T-helper 1 cell treated with Interleukin-12 subunit alpha and Interleukin-12 subunit beta and Interleukin-4 antibody, amounts not matched to agents 30 μg/mL and 1 μg/mL, for 36 hours (primary cell): ENCODE results near the gene CAPS2.
"Not testable (repeated sequence)": the region's sequence is repeated elsewhere in the genome, so short reads cannot be mapped to it uniquely, and the experiment has no call there.

Experiments
- H3K27ac Mint-ChIP-seq: one replicate; pipeline ENCODE4 v1.8.0; 2021; ENCODE audit warnings: mild to moderate bottlenecking, mixed read lengths
- H3K27me3 Mint-ChIP-seq: one replicate; pipeline ENCODE4 v1.8.0; 2021; ENCODE audit warnings: low read depth, mixed read lengths
- H3K36me3 Mint-ChIP-seq: one replicate; pipeline ENCODE4 v1.8.0; 2021; ENCODE audit warnings: low read depth, mixed read lengths
- H3K4me1 Mint-ChIP-seq: one replicate; pipeline ENCODE4 v1.8.0; 2021; ENCODE audit warnings: low read depth, mixed read lengths
- H3K4me3 Mint-ChIP-seq: one replicate; pipeline ENCODE4 v1.8.0; 2021; ENCODE audit warnings: mild to moderate bottlenecking, moderate library complexity, mixed read lengths
- H3K9me3 Mint-ChIP-seq: one replicate; pipeline ENCODE4 v1.8.0; 2021; ENCODE audit warnings: mixed read lengths

The CAPS2 gene

DNA sequence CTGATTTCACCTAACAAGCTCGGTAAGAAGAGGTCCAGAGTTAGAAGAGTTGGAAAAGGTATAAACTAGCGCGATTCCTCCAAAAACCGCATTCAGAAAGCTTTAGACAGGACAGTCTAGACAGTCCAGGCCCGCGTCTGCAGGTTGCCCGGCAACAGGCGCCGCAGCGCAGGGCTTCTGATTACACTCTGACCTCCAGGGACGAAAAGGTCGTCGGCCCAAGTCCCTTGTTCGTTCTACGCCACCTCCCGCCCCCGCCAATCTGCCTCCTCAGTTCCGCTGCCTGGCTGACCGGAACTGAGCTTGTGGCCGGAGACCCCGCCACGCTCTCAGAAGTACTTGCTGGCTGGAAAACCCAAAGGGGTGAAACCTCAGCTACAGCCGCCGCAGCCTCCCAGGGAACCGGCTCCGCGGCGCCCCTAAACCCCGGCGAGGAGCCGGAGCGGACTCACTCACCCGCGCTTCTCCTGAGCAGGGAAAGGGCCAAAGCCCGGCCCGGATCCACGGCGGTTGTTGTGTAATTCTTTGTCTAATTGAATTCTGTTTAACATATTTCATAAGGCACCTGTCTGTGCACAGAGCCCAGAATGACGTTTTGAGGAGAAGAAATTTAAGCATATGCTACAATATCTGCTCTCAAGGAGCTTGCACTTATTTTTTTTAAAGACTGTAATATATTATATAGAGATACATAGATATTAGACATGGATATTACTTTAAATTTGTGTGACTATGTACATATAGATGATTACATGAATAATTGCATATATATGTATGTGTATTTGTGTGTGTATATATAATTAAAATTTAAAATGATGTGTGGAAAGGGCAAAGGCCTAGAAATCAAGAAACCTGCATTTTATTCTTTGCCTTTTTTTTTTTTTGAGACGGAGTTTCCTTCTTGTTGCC, at the start of gene CAPS2:
Gene CAPS2, minus strand, starts transcription at position 407 of the 909 bp plus-strand sequence. CDS start 3,826 bp downstream, outside the sequence.
- Mint-ChIP-seq H3K4me1 (peaks cover 16% of the 10 kb centered on the region), H3K36me3 (no peaks in the 10 kb centered on the region), H3K27ac (no peak within 1 kb of the TSS), H3K27me3 (peaks cover 55% of the 10 kb centered on the region), H3K4me3 (peak within 1 kb of the TSS; percentile 77), H3K9me3 (no peaks in the 10 kb centered on the region)

GRCh38 chr12:75378354-75378753, 48.2 kb upstream of the CAPS2 start:
- H3K4me1 Mint-ChIP-seq, result no peaks in the 10 kb centered on the region
- no peaks in the 10 kb centered on the region for H3K9me3 Mint-ChIP-seq
- no peaks in the 10 kb centered on the region for H3K27me3 Mint-ChIP-seq
- H3K36me3 Mint-ChIP-seq, result no peaks in the 10 kb centered on the region
- no peak overlapping the region for H3K27ac Mint-ChIP-seq
- no peak overlapping the region for H3K4me3 Mint-ChIP-seq

GRCh38 chr12:75374971-75375370, 44.8 kb upstream of the CAPS2 start:
- Mint-ChIP-seq H3K4me1 (no peaks in the 10 kb centered on the region), H3K4me3 (no peak overlapping the region), H3K27me3 (no peaks in the 10 kb centered on the region), H3K36me3 (no peaks in the 10 kb centered on the region), H3K9me3 (no peaks in the 10 kb centered on the region), H3K27ac (no peak overlapping the region)

DNA sequence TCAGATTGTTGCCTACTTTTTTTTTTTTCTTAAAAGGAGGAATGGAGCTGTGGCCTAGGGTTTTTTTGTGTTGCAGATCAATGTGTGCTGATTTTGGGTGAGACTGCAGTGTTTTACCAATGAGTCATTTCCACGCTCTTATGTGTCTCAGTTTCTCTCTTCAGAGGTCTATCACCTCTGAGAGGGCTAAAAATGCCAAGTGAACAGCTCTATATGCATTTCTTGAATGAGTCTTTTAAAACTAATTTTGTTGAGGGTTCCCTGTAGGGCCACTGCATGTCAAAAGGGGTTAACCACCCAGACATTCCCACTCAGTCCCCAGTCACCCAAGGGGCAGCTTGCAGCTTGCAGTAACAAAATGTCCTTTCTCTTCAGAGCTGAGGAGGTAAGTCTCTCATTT, 36.5 kb upstream of the CAPS2 start:
- no peaks in the 10 kb centered on the region for H3K36me3 Mint-ChIP-seq
- peaks cover 5% of the 10 kb centered on the region for H3K4me1 Mint-ChIP-seq
- H3K4me3 Mint-ChIP-seq, result no peak overlapping the region
- peaks cover 3% of the 10 kb centered on the region for H3K9me3 Mint-ChIP-seq
- H3K27me3 Mint-ChIP-seq, result no peaks in the 10 kb centered on the region
- H3K27ac Mint-ChIP-seq, result no peak overlapping the region

DNA sequence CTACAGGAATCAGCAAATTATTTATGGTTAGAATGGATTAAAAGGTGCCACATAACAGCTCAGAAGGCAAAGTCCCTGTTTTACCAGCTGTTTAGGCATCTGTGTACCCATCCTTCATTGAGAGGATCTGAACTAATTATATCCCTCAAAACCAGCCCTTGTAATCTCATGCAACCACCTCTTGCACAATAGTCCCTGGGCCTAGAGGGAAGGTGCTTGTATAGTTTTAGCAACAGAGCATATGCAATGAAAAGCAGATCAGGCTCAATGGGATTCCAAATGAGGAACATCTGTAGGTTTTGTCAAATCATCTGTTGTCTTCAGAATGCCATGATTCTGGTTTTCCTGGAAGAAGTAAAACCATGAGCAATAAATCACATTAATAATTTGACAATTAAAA, 34.8 kb upstream of the CAPS2 start:
- no peak overlapping the region for H3K27ac Mint-ChIP-seq
- H3K27me3 Mint-ChIP-seq, result no peaks in the 10 kb centered on the region
- peaks cover 13% of the 10 kb centered on the region for H3K36me3 Mint-ChIP-seq
- H3K4me1 Mint-ChIP-seq, result peaks cover 19% of the 10 kb centered on the region
- H3K4me3 Mint-ChIP-seq, result no peak overlapping the region
- H3K9me3 Mint-ChIP-seq, result peaks cover 19% of the 10 kb centered on the region

DNA sequence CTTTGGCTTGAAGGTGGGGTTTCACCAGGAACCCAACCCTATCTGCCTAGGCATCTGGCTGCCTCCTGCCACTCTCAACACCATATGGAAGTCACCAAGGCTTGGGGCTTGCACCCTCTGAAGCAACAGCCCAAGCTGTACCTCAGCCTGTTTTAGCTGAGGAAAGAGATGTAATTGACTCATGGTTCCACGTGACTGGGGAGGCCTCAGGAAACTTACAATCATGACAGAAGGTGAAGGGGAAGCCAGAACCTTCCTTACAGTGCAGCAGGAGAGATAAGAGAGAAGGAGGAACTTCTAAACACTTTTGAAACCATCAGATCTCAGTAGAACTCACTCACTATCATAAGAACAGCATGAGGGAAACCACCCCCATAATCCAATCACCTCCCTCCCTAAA, 31.3 kb upstream of the CAPS2 start:
- peaks cover 16% of the 10 kb centered on the region for H3K4me1 Mint-ChIP-seq
- no peak overlapping the region for H3K4me3 Mint-ChIP-seq
- peak overlapping the region; percentile 77 for H3K27ac Mint-ChIP-seq
- peaks cover 23% of the 10 kb centered on the region for H3K9me3 Mint-ChIP-seq
- no peaks in the 10 kb centered on the region for H3K27me3 Mint-ChIP-seq
- peaks cover 16% of the 10 kb centered on the region for H3K36me3 Mint-ChIP-seq

- Mint-ChIP-seq H3K9me3 (peaks cover 23% of the 10 kb centered on the region), H3K36me3 (peaks cover 16% of the 10 kb centered on the region), H3K27ac (peak overlapping the region; percentile 62), H3K27me3 (no peaks in the 10 kb centered on the region), H3K4me1 (peaks cover 16% of the 10 kb centered on the region), H3K4me3 (no peak overlapping the region)
Observed at GRCh38 chr12:75360920-75361319, 30.8 kb upstream of the CAPS2 start.

GRCh38 chr12:75354011-75354410, 23.9 kb upstream of the CAPS2 start:
- Mint-ChIP-seq H3K36me3 (no peaks in the 10 kb centered on the region), H3K27me3 (peaks cover 15% of the 10 kb centered on the region), H3K27ac (no peak overlapping the region), H3K4me3 (no peak overlapping the region), H3K9me3 (peaks cover 30% of the 10 kb centered on the region), H3K4me1 (no peaks in the 10 kb centered on the region)

DNA sequence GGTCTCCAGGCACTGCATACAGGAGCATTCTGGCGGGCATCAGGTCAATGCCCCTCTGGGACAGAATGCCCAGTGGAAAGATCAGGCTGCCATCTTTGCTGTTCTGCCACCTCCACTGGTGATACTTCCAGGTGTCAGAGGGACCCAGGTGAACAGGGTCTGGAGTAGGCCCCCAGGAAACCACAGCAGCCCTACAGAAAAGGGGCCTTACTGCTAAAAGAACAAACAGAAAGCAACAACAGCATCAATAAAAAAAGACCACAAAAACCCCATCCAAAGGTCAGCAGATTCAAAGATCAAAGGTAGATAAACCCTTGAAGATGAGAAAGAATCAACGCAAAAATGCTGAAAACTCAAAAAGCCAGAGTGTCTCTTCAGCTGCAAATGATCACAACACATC, 20.3 kb upstream of the CAPS2 start:
- Mint-ChIP-seq H3K27me3 (peaks cover 18% of the 10 kb centered on the region), H3K36me3 (no peaks in the 10 kb centered on the region), H3K4me3 (no peak overlapping the region), H3K9me3 (peaks cover 33% of the 10 kb centered on the region), H3K4me1 (peaks cover 4% of the 10 kb centered on the region), H3K27ac (no peak overlapping the region)

DNA sequence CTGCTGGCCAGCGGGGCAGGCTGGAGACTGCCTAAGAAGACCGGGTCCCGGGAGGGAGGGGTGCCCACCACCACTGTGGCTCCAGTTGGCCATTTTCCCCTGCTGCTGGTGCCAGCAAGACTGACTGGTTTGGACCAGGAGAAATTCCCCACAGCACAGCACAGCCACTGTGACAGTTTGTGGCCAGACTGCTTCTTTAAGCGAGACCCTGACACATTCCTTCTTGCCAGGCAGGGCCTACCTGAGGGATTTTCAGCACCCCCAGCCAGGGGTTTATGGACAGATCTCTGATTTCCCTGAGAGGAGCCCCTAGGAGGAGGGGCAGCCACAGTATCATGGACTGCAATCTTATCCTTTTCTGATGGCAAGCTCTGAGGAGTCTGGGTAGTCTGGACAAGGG, 19.8 kb upstream of the CAPS2 start:
- H3K4me1 Mint-ChIP-seq, result peaks cover 4% of the 10 kb centered on the region
- H3K36me3 Mint-ChIP-seq, result no peaks in the 10 kb centered on the region
- H3K4me3 Mint-ChIP-seq, result no peak overlapping the region
- H3K27ac Mint-ChIP-seq, result no peak overlapping the region
- H3K9me3 Mint-ChIP-seq, result peaks cover 29% of the 10 kb centered on the region
- H3K27me3 Mint-ChIP-seq, result peaks cover 19% of the 10 kb centered on the region

DNA sequence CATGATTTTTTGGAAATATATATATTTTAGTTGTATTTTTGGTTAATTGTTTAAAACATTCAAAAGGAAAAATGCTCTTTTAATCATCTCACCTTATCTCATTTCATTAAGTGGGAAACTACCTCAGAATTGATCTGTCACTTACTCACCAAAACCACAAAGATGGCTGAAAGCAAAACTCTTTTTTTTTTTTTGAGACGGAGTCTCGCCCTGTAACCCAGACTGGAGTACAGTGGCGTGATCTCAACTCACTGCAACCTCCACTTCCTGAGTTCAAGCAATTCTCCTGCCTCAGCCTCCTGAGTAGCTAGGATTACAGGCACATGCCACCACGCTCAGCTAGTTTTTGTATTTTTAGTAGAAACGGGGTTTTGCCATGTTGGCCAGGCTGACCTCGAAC, 16.1 kb upstream of the CAPS2 start:
- H3K9me3 Mint-ChIP-seq, H3K36me3 Mint-ChIP-seq, H3K27ac Mint-ChIP-seq, H3K4me3 Mint-ChIP-seq, H3K4me1 Mint-ChIP-seq: not testable (repeated sequence)
- H3K27me3 Mint-ChIP-seq, result peaks cover 15% of the 10 kb centered on the region

DNA sequence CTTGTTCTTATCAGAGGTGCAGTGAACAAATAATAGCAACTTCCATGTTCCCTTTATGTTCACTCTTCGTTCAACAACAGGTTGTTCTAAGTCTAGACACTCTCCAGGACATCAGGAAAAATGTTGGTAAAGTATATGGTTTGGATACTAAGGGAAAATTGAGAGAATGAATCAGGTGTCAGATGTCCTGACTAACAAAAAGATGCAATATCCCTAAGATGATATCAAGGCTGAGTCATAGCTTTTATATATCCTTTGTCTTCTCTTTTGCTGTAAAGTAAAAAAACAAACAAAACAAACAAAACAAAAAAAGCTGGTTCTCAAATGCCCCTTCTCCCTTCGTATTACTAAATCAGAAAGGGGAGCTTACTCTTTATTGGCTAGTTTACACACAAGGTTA, 15.4 kb upstream of the CAPS2 start:
- Mint-ChIP-seq H3K4me1 (peaks cover 4% of the 10 kb centered on the region), H3K36me3 (no peaks in the 10 kb centered on the region), H3K9me3 (peaks cover 3% of the 10 kb centered on the region), H3K27me3 (peaks cover 18% of the 10 kb centered on the region), H3K4me3 (no peak overlapping the region), H3K27ac (no peak overlapping the region)

DNA sequence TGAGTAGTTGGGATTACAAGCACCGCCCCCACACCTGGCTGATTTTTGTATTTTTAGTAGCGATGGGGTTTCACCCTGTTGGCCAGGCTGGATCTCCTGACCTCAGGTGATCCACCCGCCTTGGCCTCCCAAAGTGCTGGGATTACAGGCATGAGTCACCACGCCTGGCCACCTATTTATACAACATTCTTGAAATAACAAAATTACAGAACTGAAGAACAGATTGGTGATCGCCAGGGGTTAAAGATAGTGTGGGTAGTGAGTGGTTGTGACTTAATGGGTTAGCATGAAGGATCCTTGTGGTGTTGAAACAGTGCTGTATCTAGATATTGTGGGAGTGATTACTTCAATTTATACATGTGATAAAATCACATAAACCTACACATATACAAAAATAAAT, 11.7 kb upstream of the CAPS2 start:
- H3K27ac Mint-ChIP-seq, result no peak overlapping the region

GRCh38 chr12:75337905-75338304, 7.8 kb upstream of the CAPS2 start:
- Mint-ChIP-seq H3K4me1 (peaks cover 19% of the 10 kb centered on the region), H3K4me3 (no peak overlapping the region), H3K36me3 (no peaks in the 10 kb centered on the region), H3K9me3 (no peaks in the 10 kb centered on the region), H3K27ac (no peak overlapping the region), H3K27me3 (peaks cover 47% of the 10 kb centered on the region)

More for the DNA sequence above, 11.7 kb upstream of the CAPS2 start:
- Mint-ChIP-seq H3K9me3 (peaks cover 2% of the 10 kb centered on the region), H3K4me3 (no peak overlapping the region), H3K36me3 (no peaks in the 10 kb centered on the region), H3K27me3 (peaks cover 29% of the 10 kb centered on the region), H3K4me1 (peaks cover 13% of the 10 kb centered on the region)

DNA sequence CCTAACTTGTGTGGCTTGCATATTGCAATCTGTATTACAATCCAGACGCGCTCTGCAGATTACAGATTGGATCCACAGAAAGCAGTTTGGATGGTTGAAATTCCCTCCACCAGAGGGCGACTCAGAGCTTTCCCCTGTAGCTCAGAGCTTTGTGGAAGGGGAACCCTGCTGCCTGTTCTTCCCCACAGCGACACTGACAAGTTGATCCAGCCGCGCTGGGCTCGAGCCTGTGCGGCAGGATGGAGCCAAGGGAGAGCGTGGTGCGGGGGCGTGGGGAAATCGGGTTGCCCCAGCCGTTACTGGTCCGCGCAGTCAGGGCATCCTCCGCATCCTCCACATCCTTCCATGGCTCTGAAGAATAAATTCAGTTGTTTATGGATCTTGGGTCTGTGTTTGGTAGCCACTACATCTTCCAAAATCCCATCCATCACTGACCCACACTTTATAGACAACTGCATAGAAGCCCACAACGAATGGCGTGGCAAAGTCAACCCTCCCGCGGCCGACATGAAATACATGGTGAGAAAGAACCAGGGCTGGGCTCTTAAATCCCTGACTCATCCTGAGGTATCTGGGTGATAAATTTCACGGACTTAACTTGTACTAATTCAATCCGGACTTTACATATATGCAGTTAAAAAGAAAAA, 4.4 kb upstream of the CAPS2 start, which contains the start of gene GLIPR1L1:
Gene GLIPR1L1, plus strand, starts transcription at position 287 of the 647 bp plus-strand sequence. Its CDS starts 59 bp downstream, at position 346.
- Mint-ChIP-seq H3K4me3 (peak within 1 kb of the TSS; percentile 68), H3K27ac (no peak within 1 kb of the TSS), H3K4me1 (peaks cover 26% of the 10 kb centered on the region), H3K36me3 (no peaks in the 10 kb centered on the region), H3K9me3 (no peaks in the 10 kb centered on the region), H3K27me3 (peaks cover 54% of the 10 kb centered on the region)
